GM12892 (cell line): ENCODE measurements around the gene OR7C2. TPM values are rescaled to one million over a fixed set of nuclear protein-coding genes. Genes with fewer than 3 reads are reported as not detected.
"Not testable (repeated sequence)": the region's sequence is repeated elsewhere in the genome, so short reads cannot be mapped to it uniquely, and the experiment has no call there.

ENCODE experiments used
- DNase-seq: peaks from one replicate; pipeline ENCODE4 v3.0.0; 2011; ENCODE audit not compliant: insufficient read length
- FAIRE-seq: peaks from 2 replicates; lab custom pipeline; 2011; peaks lifted over from hg19 to GRCh38; lab: Jason Lieb, UNC
- POLR2A ChIP-seq: IDR thresholded peaks from 2 replicates; pipeline ENCODE4 v1.6.1; 2011; ENCODE audit warnings: low read depth, low read length, control low read depth
- POLR2AphosphoS5 ChIP-seq: IDR thresholded peaks from 2 replicates; pipeline ENCODE4 v1.6.1; 2011; ENCODE audit warnings: low read depth, low read length, control low read depth
- TAF1 ChIP-seq: IDR thresholded peaks from 2 replicates; pipeline ENCODE4 v1.6.1; 2011; ENCODE audit warnings: low read depth, mild to moderate bottlenecking, control low read depth, low read length, borderline replicate concordance
- polyA plus RNA-seq: library from polyadenylated mRNA; unstranded; fragments of >200 nt; gene quantifications from one replicate; pipeline ENCODE4 v1.2.1, GENCODE V29; 2012; ENCODE audit warnings: missing spikeins, inconsistent platforms; ENCODE audit not compliant: missing spikeins

Gene OR7C2
- not detected for polyA plus RNA-seq

DNA sequence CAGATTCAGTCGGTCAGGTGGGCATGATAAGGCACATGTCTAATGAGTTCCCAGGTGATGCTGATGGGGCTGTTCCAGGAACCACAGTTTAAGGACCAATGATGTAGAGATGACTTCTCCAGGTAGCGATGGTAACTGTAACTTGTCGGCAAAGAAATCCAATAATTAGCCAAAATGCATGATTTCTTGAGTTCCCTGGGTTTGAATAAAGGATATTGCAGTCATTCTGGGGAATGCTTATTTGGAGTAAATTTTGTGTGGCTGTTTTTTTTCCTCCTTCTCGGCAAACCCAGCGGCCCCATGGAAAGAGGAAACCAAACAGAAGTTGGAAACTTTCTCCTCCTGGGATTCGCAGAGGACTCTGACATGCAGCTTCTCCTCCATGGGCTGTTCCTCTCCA lies at the start of gene OR7C2:
Gene OR7C2, plus strand, starts transcription at position 301 of the 400 bp plus-strand sequence. Its CDS starts 0 bp downstream, at position 301.
- no peak for FAIRE-seq
- DNase-seq, result no peak
- no peak for TF ChIP-seq TAF1
- TF ChIP-seq POLR2A, result no peak
- no peak for TF ChIP-seq POLR2AphosphoS5

- no peak for DNase-seq
- TF ChIP-seq POLR2A (no peak), POLR2AphosphoS5 (no peak), TAF1 (no peak)
- no peak for FAIRE-seq
Measured at GRCh38 chr19:14901675-14902260, 39.5 kb upstream of the OR7C2 start.

GRCh38 chr19:14906711-14907110 lies 34.6 kb upstream of the OR7C2 start:
- no peak for FAIRE-seq
- DNase-seq, result no peak
- TF ChIP-seq POLR2AphosphoS5 (no peak), POLR2A (no peak), TAF1 (no peak)

DNA sequence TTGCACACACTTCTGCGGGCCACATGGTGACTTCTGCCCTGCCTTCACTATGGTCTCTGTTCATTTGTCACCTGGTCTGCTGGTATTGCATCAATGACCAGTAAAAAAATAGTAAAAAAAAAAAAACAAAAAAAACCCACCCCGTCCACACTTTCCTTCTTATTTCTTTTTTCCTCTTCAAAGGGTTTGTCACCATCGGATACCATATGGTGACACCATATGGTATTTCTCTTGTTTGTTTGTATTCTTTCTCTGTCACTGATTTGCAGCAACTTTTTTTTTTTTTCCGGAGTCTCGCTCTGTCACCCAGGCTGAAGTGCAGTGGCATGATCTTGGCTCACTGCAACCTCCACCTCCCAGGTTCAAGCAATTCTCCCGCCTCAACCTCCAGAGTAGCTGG lies 26.2 kb upstream of the OR7C2 start:
- DNase-seq (no peak), FAIRE-seq (no peak)
- TF ChIP-seq POLR2A (no peak), TAF1 (no peak), POLR2AphosphoS5 (no peak)

DNA sequence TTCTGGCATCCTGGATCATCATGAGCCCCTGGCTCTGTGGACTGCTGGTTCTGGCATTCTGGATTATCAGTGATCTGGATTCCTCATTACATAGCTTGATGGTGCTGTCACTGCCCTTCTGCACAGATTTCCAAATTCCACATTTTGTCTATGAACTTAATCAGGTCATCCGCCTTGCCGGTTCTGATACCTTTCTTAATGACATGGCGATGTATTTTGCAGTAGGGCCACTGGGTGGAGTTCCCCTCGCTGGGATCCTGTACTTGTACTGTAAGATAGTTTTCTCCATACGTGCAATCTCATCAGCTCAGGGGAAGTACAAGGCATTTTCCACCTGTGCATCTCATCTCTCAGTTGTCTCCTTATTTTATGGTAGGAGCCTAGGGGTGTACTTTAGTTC lies 24.4 kb upstream of the OR7C2 start:
- no peak for FAIRE-seq
- TF ChIP-seq TAF1 (no peak), POLR2AphosphoS5 (no peak), POLR2A (no peak)

GRCh38 chr19:14933506-14933905 lies 7.8 kb upstream of the OR7C2 start:
- FAIRE-seq, result no peak
- TF ChIP-seq POLR2AphosphoS5 (no peak), POLR2A (no peak), TAF1 (no peak)
- no peak for DNase-seq

More for the DNA sequence above, 24.4 kb upstream of the OR7C2 start:
- DNase-seq, result no peak

DNA sequence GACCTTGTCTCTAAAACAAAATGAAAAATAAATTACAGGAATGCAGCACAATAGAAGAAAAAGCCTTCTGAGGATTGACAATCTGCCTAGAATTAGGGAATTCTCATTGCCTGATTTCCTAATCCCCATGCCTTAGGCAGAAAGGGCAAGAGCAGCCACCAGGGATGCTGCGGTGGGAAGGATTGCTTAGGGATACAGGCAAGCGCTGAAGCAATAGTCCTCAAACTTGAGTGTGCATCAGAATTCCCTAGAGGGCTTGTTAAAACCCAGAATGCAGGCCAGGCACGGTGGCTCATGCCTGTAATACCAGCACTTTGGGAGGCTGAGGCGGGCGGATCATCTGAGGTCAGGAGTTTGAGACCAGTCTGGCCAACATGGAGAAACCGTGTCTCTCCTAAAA lies 1.0 kb upstream of the OR7C2 start:
- TF ChIP-seq POLR2AphosphoS5 (no peak), POLR2A (no peak), TAF1 (no peak)
- FAIRE-seq (no peak), DNase-seq (no peak)

DNA sequence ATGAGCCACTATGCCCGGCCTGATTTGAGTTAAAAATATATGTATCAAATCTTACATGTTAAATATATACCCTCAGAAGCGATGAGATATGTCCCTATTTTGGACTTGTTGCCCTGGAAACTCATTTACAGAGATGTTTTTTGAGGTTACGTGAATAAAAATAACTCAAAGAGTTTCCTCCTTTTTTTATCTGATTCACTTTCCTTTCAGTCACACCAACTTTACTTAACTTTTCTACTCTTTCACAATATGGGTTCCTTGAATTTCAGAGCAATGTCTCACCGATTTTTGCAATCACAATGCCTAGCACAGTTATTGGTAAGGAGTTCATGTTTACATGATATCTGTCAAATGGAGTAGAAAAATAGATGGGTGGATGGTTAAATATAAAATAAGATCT lies 2.3 kb downstream of the OR7C2 start:
- FAIRE-seq (no peak), DNase-seq (no peak)
- TF ChIP-seq POLR2A, result no peak
- no peak for TF ChIP-seq POLR2AphosphoS5
- TF ChIP-seq TAF1, result no peak

DNA sequence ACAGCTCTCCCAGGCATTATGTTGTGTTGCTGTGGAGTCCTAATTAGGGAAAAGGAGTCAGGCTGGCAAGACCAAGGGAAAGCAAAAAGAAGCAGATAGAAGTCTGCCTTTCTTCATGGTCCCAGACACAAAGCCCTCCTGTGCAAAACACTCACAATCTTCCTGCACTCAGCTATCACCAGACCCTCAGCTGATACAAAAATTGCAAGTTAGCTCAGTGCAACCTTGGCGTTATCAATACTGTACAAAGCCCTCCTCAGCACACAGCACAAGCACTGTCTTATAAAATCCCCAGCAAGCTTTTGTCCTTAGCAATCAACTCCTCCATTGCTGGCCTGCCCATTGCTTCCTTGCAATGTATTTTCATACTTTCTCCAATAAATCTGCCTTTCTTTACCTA lies 3.2 kb downstream of the OR7C2 start:
- FAIRE-seq (no peak), DNase-seq (no peak)
- TF ChIP-seq POLR2A, result no peak
- no peak for TF ChIP-seq TAF1
- TF ChIP-seq POLR2AphosphoS5, result no peak

DNA sequence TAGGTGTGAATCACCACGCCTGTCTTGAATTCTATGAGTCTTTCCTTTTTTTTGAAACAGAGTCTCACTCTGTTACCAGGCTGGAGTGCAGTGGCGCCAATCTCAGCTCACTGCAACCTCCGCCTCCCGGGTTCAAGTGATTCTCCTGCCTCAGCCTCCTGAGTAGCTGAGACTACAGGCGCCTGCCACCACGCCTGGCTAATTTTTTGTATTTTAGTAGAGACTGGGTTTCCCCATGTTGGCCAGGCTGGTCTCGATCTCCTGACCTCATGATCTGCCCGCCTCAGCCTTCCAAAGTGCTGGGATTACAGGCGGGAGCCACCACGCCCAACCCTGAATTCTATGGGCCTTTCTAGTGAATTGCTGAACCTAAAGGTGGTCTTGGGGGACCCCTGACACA lies 8.1 kb downstream of the OR7C2 start:
- not testable (repeated sequence) for FAIRE-seq

DNA sequence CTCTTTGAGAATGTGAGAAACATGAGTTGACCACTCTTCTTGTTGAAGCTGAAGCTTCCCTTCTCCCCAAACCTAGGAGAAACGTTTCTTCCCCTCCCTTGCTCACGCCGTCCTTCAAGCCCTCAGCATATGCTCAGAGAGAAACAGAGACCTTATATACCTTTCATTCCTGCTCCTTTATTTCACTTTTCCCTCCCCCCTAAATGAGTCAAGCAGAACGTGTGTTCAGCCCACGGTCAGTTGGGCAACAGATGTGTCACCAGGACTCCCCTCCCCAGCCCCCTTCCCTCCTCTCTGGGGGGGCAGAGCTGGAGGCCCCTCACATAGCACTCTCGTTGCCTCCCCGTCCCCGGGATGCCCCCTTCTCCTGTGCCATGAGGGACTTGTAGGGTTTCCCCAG lies 8.6 kb downstream of the OR7C2 start:
- DNase-seq, result no peak
- FAIRE-seq, result no peak
- no peak for TF ChIP-seq POLR2A
- no peak for TF ChIP-seq POLR2AphosphoS5
- no peak for TF ChIP-seq TAF1

More for the DNA sequence above, 8.1 kb downstream of the OR7C2 start:
- DNase-seq, result not testable (repeated sequence)

DNA sequence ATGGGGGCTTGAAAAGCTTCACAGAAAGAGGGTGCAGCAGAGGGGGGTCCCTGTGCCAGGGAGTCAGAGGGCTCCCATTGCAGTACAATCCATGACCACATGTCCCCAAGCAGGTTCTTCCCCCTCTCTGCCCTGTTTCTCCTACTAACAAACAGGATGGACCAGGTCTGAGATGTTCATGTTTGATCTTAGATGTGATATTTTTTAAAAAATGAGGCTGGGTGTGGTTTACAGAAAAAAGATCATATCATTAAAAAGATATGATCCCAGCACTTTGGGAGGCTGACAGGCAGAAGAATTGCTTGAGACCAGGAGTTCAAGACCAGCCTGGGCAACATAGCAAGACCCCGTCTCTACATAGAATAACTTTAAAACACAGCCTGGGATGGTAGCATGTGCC lies 9.1 kb downstream of the OR7C2 start:
- DNase-seq, result no peak
- TF ChIP-seq POLR2AphosphoS5 (no peak), POLR2A (no peak), TAF1 (no peak)
- no peak for FAIRE-seq

DNA sequence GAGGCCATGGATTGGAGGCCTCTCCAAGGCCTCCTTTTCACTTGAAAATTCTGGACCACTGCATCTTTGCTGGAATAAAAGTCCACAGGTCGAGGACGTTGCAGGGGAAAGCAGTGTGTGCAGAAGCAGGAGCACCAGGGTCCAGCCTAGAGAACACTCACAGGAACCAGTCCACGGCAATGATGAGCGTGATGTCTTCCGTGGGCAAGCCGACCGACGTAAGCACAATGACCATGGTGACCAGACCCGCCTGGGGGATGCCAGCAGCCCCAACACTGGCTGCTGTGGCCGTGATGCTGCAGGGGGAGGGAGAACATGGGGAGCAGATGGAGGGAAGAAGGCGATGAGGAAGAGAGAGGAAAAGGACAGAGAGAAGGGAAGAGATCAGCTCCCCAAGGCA lies 11.5 kb downstream of the OR7C2 start:
- TF ChIP-seq TAF1 (no peak), POLR2AphosphoS5 (no peak)
- DNase-seq (no peak), FAIRE-seq (no peak)
